PC-9 (cell line): ENCODE measurements around the gene RNF152.

Experiments used
- EZH2 ChIP-seq: fragments of 200-600 bp; sonication (generic); IDR thresholded peaks from 2 replicates; pipeline ENCODE4 v1.8.0; 2017; ENCODE audit warnings: antibody characterized with exemption, low read depth
- TF ChIP-seq, protein P1 (sequence below): fragments of 200-600 bp; sonication (generic); conservative IDR thresholded peaks from 2 replicates; pipeline ENCODE4 v1.6.1; 2017; ENCODE audit warnings: mixed run types, antibody characterized with exemption, mild to moderate bottlenecking, moderate library complexity

GRCh38 chr18:61829108-61829507 lies 63.7 kb downstream of the RNF152 start:
- no peak for TF ChIP-seq EZH2
- TF ChIP-seq, protein P1, sequence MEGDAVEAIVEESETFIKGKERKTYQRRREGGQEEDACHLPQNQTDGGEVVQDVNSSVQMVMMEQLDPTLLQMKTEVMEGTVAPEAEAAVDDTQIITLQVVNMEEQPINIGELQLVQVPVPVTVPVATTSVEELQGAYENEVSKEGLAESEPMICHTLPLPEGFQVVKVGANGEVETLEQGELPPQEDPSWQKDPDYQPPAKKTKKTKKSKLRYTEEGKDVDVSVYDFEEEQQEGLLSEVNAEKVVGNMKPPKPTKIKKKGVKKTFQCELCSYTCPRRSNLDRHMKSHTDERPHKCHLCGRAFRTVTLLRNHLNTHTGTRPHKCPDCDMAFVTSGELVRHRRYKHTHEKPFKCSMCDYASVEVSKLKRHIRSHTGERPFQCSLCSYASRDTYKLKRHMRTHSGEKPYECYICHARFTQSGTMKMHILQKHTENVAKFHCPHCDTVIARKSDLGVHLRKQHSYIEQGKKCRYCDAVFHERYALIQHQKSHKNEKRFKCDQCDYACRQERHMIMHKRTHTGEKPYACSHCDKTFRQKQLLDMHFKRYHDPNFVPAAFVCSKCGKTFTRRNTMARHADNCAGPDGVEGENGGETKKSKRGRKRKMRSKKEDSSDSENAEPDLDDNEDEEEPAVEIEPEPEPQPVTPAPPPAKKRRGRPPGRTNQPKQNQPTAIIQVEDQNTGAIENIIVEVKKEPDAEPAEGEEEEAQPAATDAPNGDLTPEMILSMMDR = no peak
